NCI-H2081 treated with DMSO at 0.1 percent for 48 hours (cell line): ENCODE data around the gene RASGRP3.

Experiments used
- DNase-seq: peaks from one replicate; lab custom pipeline; 2025; lab: John Stamatoyannopoulos, UW

Gene RASGRP3

GRCh38 chr2:33492399-33493134, 16.1 kb downstream of the RASGRP3 start:
- DNase-seq = no peak

DNA sequence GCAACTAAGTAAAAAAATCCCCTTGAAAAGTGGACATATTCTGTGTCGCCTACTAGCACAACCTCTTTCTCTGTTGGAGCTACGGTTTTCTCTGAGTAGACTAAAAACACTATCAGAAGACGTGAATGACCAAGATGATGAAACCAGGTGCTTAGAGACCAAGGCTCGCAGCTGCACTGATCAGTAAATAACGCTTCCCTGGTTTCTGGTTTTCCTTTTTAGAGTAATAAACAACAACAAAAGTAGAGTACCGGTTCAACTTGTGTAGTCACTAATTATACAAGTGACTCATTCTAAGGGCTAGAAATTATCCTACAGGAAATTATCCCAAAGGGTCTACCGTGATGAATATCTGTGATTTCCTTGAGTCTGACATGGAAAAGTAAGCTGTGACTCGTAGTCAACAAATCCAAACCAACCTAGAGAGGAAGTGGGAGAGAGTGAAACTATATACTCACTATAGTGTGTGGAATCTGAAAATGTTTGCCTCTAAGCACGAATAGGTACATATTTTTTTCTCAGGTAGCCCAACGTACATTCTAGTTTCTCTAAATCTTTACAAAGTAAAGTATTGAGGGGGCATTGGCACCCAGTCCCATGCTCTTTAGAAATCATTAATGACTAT, 17.8 kb downstream of the RASGRP3 start:
- no peak for DNase-seq

GRCh38 chr2:33494877-33495641, 18.6 kb downstream of the RASGRP3 start:
- no peak for DNase-seq

DNA sequence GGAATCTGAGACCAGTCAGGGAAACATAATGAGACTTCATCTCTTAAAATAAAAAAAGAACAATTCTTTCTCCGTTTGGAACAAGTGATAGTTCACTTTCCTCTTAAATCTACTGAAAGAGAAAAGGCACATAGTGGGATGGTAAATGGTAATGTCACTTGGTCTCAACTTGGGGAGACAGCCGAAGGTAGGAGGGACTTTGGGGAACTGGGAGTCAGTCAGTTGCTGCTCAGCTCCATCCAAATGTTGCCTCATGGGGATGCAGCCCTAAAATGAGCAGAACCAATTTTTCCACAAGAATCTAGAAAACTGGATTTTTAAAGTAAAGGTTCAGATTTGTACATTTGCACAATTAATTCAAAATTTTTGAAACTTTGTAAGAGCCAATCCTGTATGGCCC, 19.2 kb downstream of the RASGRP3 start:
- no peak for DNase-seq

- no peak for DNase-seq
Observed at GRCh38 chr2:33496150-33496549, 19.7 kb downstream of the RASGRP3 start.

DNA sequence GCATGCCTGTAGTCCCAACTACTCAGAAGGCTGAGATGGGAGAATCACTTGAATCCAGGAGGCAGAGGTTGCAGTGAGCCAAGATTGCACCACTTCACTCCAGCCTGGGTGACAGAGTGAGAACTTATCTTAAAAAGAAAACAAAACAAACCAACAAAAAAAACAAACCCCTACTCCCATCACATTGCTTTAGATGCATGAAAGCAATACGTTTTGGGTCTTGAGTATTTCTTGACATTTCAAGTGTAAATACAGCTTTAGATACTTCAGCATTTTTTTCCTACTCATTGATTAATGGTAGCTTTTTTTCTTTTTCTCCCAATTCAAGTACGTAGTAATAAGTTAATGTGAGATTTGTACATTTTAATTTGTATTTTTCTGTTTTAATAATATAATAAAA, 20.3 kb downstream of the RASGRP3 start:
- no peak for DNase-seq

- no peak for DNase-seq
Observed at GRCh38 chr2:33497221-33497650, 20.8 kb downstream of the RASGRP3 start.

- DNase-seq = no peak
Observed at GRCh38 chr2:33498291-33498956, 22.0 kb downstream of the RASGRP3 start.

- DNase-seq = no peak
Observed at GRCh38 chr2:33500177-33500576, 23.7 kb downstream of the RASGRP3 start.

DNA sequence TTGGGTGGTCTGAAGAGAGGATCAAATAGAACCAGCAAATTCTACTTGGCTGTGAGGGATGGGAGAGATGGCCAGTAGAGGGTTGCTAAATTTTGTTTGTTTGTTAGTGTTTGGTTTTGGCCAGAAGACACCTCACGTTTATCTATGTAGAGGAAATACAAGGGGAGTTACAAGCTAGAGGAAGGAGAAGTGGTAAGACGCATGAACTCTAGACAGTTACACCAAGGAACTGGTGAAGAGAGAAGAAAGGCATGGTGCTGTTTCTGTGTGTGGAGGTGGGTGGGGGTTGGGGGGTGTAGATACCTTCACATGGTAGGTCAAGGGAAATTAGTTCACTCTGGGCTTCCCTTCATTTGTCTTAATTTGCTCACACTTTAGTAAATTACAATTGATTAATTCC, 25.6 kb downstream of the RASGRP3 start:
- no peak for DNase-seq

- DNase-seq = no peak
Observed at GRCh38 chr2:33503002-33503401, 26.6 kb downstream of the RASGRP3 start.

DNA sequence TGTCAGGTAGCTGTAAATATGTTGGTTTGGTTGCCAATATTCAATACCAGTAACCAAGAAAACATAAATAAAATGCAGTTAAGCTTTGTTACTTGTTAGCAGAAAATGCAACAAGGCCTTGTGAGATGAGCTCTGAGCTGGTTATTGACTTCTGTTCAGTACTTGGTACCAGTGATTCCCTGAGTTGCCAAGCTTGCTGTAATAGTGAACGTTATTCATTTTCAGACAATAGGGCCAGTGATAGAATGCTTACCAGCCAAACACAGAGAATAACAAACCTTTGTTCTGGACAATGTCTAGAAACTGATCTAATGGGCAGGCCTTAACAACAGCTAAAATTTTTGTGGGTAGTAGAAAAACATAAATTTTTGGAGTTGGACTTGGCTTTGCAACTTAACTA, 29.5 kb downstream of the RASGRP3 start:
- DNase-seq = no peak

GRCh38 chr2:33509908-33510585, 33.6 kb downstream of the RASGRP3 start:
- DNase-seq = no peak

GRCh38 chr2:33510586-33510968, 34.1 kb downstream of the RASGRP3 start:
- DNase-seq = no peak

- no peak for DNase-seq
Observed at GRCh38 chr2:33511141-33511540, 34.7 kb downstream of the RASGRP3 start.

- no peak for DNase-seq
Observed at GRCh38 chr2:33512112-33512511, 35.7 kb downstream of the RASGRP3 start.

DNA sequence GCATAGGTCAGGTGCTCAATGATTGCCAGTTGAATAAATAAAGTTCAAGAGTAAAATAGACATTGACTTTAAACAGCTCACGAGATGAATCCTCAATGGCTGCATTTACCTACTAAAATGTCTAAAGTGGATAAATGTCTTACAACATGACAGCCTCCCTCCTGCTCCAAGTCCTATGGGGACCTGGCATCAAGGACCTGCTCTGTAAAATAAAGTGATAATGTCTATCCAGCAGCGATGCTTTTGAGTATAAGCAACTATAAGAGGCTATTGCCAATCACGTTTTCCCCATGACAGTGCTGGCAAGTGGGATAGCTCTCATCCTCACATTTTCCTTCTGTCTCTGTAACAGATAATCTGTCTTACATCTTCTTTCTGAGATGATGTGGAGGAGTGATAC, 37.0 kb downstream of the RASGRP3 start:
- DNase-seq = no peak

DNA sequence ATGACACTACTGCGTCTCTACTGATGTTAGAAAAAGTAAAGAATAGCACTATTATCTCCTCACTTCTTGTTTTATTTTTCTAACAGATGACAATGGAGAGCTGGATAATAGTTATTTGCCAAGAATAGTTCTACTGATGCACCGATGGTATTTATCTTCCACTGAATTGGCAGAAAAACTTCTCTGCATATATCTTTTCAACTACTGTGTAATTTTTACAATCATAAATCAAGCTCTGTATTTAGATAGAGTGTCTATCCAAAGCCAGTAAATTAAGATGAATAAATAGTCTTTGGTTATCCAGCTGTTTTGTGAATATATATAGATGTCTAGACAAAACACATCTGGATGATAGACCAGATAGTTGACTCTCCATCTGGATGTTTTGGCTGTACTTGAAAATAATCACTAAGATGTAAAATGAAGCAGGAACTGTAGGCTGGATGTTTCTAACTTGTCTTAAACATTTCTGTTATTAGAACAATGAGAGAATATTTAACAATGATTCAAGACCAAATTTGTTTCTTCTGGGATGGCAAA, 40.1 kb downstream of the RASGRP3 start:
- DNase-seq = no peak

DNA sequence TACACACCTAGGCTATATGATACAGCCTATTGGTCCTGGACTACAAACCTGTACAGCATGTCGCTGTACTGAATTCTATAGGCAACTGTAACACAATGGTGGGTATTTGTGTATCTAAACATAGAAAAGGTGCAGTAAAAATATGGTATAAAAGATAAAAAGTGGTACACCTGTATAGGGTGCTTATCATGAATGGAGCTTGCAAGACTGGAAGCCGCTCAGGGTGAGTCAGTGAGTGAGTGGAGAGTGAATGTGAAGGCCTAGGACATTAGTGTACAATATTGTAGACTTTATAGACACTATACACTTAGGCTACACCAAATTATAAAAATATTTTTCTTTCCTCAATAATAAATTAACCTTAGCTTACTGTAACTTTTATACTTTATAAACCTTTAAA, 41.8 kb downstream of the RASGRP3 start:
- no peak for DNase-seq

DNA sequence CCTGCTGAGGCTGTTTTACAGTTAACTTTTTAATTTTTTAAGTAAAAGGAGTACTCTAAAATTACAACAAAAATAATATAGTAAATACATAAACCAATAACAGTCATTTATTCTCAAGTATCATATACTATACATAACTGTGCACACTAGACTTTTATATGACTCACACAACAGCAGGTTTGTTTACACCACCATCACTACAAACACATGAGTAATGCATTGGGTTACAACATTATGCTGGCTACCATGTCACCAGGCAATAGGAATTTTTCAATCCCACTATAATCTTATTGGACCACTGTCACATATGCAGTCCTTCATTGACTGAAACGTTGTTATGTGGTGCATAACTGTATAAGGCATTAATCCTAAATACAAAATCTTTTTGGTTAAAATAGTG, 42.5 kb downstream of the RASGRP3 start:
- no peak for DNase-seq

DNA sequence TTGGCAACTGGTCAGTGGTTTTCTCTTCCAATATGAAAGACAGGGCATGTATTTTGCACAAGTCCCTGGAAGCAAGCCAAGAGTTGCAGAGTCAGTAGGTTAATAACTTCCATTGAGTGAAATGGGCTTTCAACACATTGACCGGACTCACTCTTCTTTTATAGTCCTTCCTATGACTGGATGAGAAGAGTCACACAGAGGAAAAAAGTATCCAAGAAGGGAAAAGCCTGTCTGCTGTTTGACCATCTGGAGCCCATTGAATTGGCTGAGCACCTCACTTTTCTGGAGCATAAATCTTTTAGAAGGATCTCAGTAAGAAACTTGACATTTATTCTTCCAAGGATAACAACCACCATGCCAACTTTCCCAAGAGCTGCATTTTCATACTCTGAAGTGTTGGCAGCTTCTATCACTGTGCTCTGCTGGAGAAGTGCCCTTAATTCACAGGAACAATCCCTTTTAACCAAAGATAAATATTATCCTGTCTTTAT, 45.4 kb downstream of the RASGRP3 start:
- DNase-seq = no peak

- no peak for DNase-seq
Observed at GRCh38 chr2:33522576-33522975, 46.1 kb downstream of the RASGRP3 start.
